Thyroid gland (tissue), 4 donors: ENCODE measurements around the gene GHRL.

Experiments used
- POLR2A ChIP-seq, 2 donors: fragments of 450-650 bp; IDR thresholded peaks; one replicate each; pipeline ENCODE4 v1.6.1; 2017; ENCODE audit warnings: antibody characterized with exemption in 2 of 2, mild to moderate bottlenecking in 2 of 2, moderate library complexity in 1 of 2
- TF ChIP-seq, protein P1 (sequence below), 6 experiments: fragments of 200-600 bp in 3 of 6; fragments of 450-650 bp in 3 of 6; sonication (generic) in 3 of 6; IDR thresholded peaks; one replicate each; pipeline ENCODE4 v1.5.1; 2016 to 2019; ENCODE audit warnings: antibody characterized with exemption in 6 of 6, mild to moderate bottlenecking in 2 of 6, inconsistent platforms in 1 of 6, moderate library complexity in 1 of 6

DNA sequence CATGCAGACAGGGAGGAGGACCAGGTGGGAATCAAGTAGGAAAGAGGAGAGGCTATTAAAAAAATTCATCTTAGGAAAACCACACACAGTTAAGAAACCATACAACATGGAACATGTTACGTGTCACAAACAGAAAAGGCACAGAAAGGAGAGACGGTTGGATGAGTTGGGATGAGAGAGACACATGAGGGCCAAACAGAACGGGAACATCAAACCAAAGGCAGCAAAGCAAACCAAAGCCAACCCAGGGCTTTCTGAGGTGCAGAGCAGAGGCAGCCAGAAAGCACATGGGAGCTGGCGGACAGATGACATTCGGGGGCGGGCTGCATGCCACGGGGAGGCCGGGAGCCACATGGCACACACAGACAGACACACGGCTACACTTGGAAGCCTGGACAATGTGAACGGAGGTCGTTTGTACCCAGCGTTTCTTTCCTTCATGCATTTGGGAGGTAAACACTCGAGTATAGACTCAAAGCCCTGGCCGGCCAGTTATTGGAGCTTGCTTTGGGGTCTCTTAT is 36.8 kb upstream of the GHRL start:
- TF ChIP-seq, protein P1, sequence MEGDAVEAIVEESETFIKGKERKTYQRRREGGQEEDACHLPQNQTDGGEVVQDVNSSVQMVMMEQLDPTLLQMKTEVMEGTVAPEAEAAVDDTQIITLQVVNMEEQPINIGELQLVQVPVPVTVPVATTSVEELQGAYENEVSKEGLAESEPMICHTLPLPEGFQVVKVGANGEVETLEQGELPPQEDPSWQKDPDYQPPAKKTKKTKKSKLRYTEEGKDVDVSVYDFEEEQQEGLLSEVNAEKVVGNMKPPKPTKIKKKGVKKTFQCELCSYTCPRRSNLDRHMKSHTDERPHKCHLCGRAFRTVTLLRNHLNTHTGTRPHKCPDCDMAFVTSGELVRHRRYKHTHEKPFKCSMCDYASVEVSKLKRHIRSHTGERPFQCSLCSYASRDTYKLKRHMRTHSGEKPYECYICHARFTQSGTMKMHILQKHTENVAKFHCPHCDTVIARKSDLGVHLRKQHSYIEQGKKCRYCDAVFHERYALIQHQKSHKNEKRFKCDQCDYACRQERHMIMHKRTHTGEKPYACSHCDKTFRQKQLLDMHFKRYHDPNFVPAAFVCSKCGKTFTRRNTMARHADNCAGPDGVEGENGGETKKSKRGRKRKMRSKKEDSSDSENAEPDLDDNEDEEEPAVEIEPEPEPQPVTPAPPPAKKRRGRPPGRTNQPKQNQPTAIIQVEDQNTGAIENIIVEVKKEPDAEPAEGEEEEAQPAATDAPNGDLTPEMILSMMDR (IDR thresholded peaks at IDR 0.05): no peak
- TF ChIP-seq POLR2A (IDR thresholded peaks at IDR 0.05): no peak
